Chondrocyte (in vitro differentiated cells): ENCODE data around the gene DENND1A. TPM values are rescaled to one million over a fixed set of nuclear protein-coding genes. Genes with fewer than 3 reads are reported as not detected.

Source experiments
- DNase-seq: peaks from one replicate; pipeline ENCODE4 v3.0.0; 2021; ENCODE audit warnings: mixed read lengths, low spot score
- H3K27ac Mint-ChIP-seq: one replicate; pipeline ENCODE4 v1.8.0; 2021; ENCODE audit warnings: mild to moderate bottlenecking, moderate library complexity, mixed read lengths; ENCODE audit not compliant: unreplicated experiment
- H3K27me3 Mint-ChIP-seq: 2 replicates; pipeline ENCODE4 v1.8.0; 2021; ENCODE audit warnings: low read depth, mixed read lengths
- H3K36me3 Mint-ChIP-seq: 2 replicates; pipeline ENCODE4 v1.8.0; 2021; ENCODE audit warnings: low read depth, mixed read lengths
- H3K4me1 Mint-ChIP-seq: 2 replicates; pipeline ENCODE4 v1.8.0; 2021; ENCODE audit warnings: low read depth, mild to moderate bottlenecking, mixed read lengths
- H3K4me3 Mint-ChIP-seq: one replicate; pipeline ENCODE4 v1.8.0; 2021; ENCODE audit warnings: mild to moderate bottlenecking, moderate library complexity, mixed read lengths; ENCODE audit not compliant: unreplicated experiment
- H3K9me3 Mint-ChIP-seq: 2 replicates; pipeline ENCODE4 v1.8.0; 2021; ENCODE audit warnings: low read depth, mixed read lengths
- CTCF ChIP-seq: fragments of 200-600 bp; sonication (generic); IDR thresholded peaks from 2 replicates; pipeline ENCODE4 v1.5.0; 2021; ENCODE audit warnings: antibody characterized with exemption, mild to moderate bottlenecking, moderate library complexity
- total RNA-seq: library from RNA; stranded (reverse); gene quantifications from 3 replicates; pipeline ENCODE4 v1.2.1, GENCODE V29; 2021

DENND1A gene
- total RNA-seq, 1 donor from 2014 or later: 15.3 TPM

- no peak for TF ChIP-seq CTCF
- Mint-ChIP-seq H3K27me3 (no peaks in the 10 kb centered on the region), H3K4me1 (peaks cover 7% of the 10 kb centered on the region), H3K27ac (no peak overlapping the region), H3K4me3 (no peak overlapping the region), H3K9me3 (no peaks in the 10 kb centered on the region), H3K36me3 (peaks cover 11% of the 10 kb centered on the region)
- no peak for DNase-seq
Observed at GRCh38 chr9:123561046-123561445, 368.9 kb downstream of the DENND1A start.

- TF ChIP-seq CTCF: no peak
- Mint-ChIP-seq H3K27ac (no peak overlapping the region), H3K4me1 (no peaks in the 10 kb centered on the region), H3K4me3 (no peak overlapping the region), H3K27me3 (no peaks in the 10 kb centered on the region), H3K36me3 (peaks cover 16% of the 10 kb centered on the region), H3K9me3 (no peaks in the 10 kb centered on the region)
- no peak for DNase-seq
Observed at GRCh38 chr9:123556464-123557435, 373.2 kb downstream of the DENND1A start.

- no peak for DNase-seq
- H3K27me3 Mint-ChIP-seq: no peaks in the 10 kb centered on the region
Observed at GRCh38 chr9:123555646-123556045, 374.3 kb downstream of the DENND1A start.

GRCh38 chr9:123552530-123552929, 377.4 kb downstream of the DENND1A start:
- Mint-ChIP-seq H3K27me3 (no peaks in the 10 kb centered on the region), H3K4me3 (no peak overlapping the region), H3K4me1 (no peaks in the 10 kb centered on the region), H3K36me3 (peaks cover 11% of the 10 kb centered on the region), H3K9me3 (no peaks in the 10 kb centered on the region), H3K27ac (no peak overlapping the region)
- TF ChIP-seq CTCF: no peak
- DNase-seq: no peak

More at GRCh38 chr9:123555646-123556045, 374.3 kb downstream of the DENND1A start:
- H3K36me3 Mint-ChIP-seq: peaks cover 14% of the 10 kb centered on the region
- H3K9me3 Mint-ChIP-seq: no peaks in the 10 kb centered on the region
- H3K27ac Mint-ChIP-seq: no peak overlapping the region
- no peak for TF ChIP-seq CTCF
- no peak overlapping the region for H3K4me3 Mint-ChIP-seq
- H3K4me1 Mint-ChIP-seq: no peaks in the 10 kb centered on the region

- TF ChIP-seq CTCF: no peak
- no peaks in the 10 kb centered on the region for H3K4me1 Mint-ChIP-seq
- H3K36me3 Mint-ChIP-seq: peaks cover 11% of the 10 kb centered on the region
- H3K9me3 Mint-ChIP-seq: no peaks in the 10 kb centered on the region
- DNase-seq: no peak
- H3K4me3 Mint-ChIP-seq: no peak overlapping the region
- no peaks in the 10 kb centered on the region for H3K27me3 Mint-ChIP-seq
- H3K27ac Mint-ChIP-seq: no peak overlapping the region
Observed at GRCh38 chr9:123551734-123552133, 378.2 kb downstream of the DENND1A start.
